K562 (cell line): ENCODE results near the gene SLC22A23. TPM values are rescaled to one million over a fixed set of nuclear protein-coding genes. Genes with fewer than 3 reads are reported as not detected.

Source experiments
- CBX2 ChIP-seq: fragments of 200-600 bp; sonication (generic); IDR thresholded peaks from one replicate; pipeline ENCODE4 v1.6.1; 2012; ENCODE audit warnings: mild to moderate bottlenecking, low read length, inconsistent platforms; ENCODE audit not compliant: insufficient read depth, poor library complexity, severe bottlenecking
- CTBP1 ChIP-seq: fragments of 450-650 bp; IDR thresholded peaks from 2 replicates; pipeline ENCODE4 v1.6.1; 2016; ENCODE audit warnings: borderline replicate concordance
- DPF2 ChIP-seq: fragments of 450-650 bp; IDR thresholded peaks from 2 replicates; pipeline ENCODE4 v1.6.1; 2016
- EP300 ChIP-seq: IDR thresholded peaks from 2 replicates; pipeline ENCODE4 v1.6.1; 2012; ENCODE audit warnings: low read length, improper control_type of control experiment
- GABPB1 ChIP-seq: sonication (generic); formaldehyde crosslinking; IDR thresholded peaks from 2 replicates; pipeline ENCODE4 v1.8.0; 2022; ENCODE audit warnings: mild to moderate bottlenecking, missing genetic modification reagents
- HDGF ChIP-seq: fragments of 450-650 bp; IDR thresholded peaks from 2 replicates; pipeline ENCODE4 v1.6.1; 2016
- KLF10 ChIP-seq: fragments of 250-450 bp; sonication (Bioruptor Pico); IDR thresholded peaks from 2 replicates; pipeline ENCODE4 v1.6.1; 2021; ENCODE audit warnings: matching md5 sums
- MTA3 ChIP-seq: fragments of 450-650 bp; formaldehyde crosslinking; IDR thresholded peaks from 2 replicates; pipeline ENCODE4 v1.6.1; 2017; ENCODE audit warnings: mild to moderate bottlenecking, borderline replicate concordance
- MYC ChIP-seq, 2 experiments: fragments of 250-450 bp in 1 of 2; sonication (Bioruptor Pico) in 1 of 2; IDR thresholded peaks; 2 replicates each; pipeline versions ENCODE4 v1.5.1 to v1.6.1; 2012 to 2021; ENCODE audit warnings: low read depth in 2 of 2, borderline replicate concordance in 1 of 2, improper control_type of control experiment in 1 of 2, low read length in 1 of 2, mild to moderate bottlenecking in 1 of 2, moderate library complexity in 1 of 2
- NBN ChIP-seq: fragments of 450-650 bp; IDR thresholded peaks from 2 replicates; pipeline ENCODE4 v1.6.1; 2016; ENCODE audit warnings: low read depth, mild to moderate bottlenecking
- NFATC3 ChIP-seq: fragments of 450-650 bp; IDR thresholded peaks from 2 replicates; pipeline ENCODE4 v1.6.1; 2017; ENCODE audit warnings: mild to moderate bottlenecking
- NR2C2 ChIP-seq, 2 experiments: fragments of 200-800 bp in 1 of 2; sonication (Bioruptor generic) in 1 of 2; sonication (generic) in 1 of 2; formaldehyde crosslinking in 1 of 2; IDR thresholded peaks; 2 replicates each; pipeline versions ENCODE4 v1.6.1 to v1.8.0; 2016 to 2022; ENCODE audit warnings: mild to moderate bottlenecking in 1 of 2, missing compliant biosample characterization in 1 of 2, missing genetic modification characterization in 1 of 2, missing genetic modification reagents in 1 of 2
- PHB ChIP-seq: fragments of 250-450 bp; sonication (Bioruptor Pico); IDR thresholded peaks from 2 replicates; pipeline ENCODE4 v1.5.0; 2021
- PHF8 ChIP-seq: fragments of 200-600 bp; sonication (generic); IDR thresholded peaks from 2 replicates; pipeline ENCODE4 v1.6.1; 2012; ENCODE audit warnings: mixed run types, mild to moderate bottlenecking, inconsistent platforms, low read length, moderate library complexity, borderline replicate concordance
- RB1 ChIP-seq: fragments of 450-650 bp; IDR thresholded peaks from 2 replicates; pipeline ENCODE4 v1.6.1; 2017; ENCODE audit warnings: low read depth, mild to moderate bottlenecking
- RFX1 ChIP-seq: fragments of 450-650 bp; IDR thresholded peaks from 2 replicates; pipeline ENCODE4 v1.6.1; 2016; ENCODE audit warnings: mild to moderate bottlenecking, moderate library complexity
- ZBTB2 ChIP-seq: fragments of 450-650 bp; IDR thresholded peaks from 2 replicates; pipeline ENCODE4 v1.6.1; 2016; ENCODE audit warnings: antibody characterized with exemption
- ZBTB8A ChIP-seq: fragments of 450-650 bp; IDR thresholded peaks from 2 replicates; pipeline ENCODE4 v1.6.1; 2018; ENCODE audit warnings: mild to moderate bottlenecking, moderate library complexity; ENCODE audit not compliant: partially characterized antibody
- ZNF121 ChIP-seq: sonication (generic); formaldehyde crosslinking; conservative IDR thresholded peaks from 2 replicates; pipeline ENCODE4 v1.8.0; 2022; ENCODE audit warnings: missing genetic modification reagents
- ZNF239 ChIP-seq: fragments of 250-450 bp; sonication (Bioruptor Pico); IDR thresholded peaks from 2 replicates; pipeline ENCODE4 v1.4.0; 2020; ENCODE audit warnings: mild to moderate bottlenecking
- ZNF695 ChIP-seq: fragments of 450-650 bp; formaldehyde crosslinking; IDR thresholded peaks from 2 replicates; pipeline ENCODE4 v1.4.0; 2020; ENCODE audit warnings: mild to moderate bottlenecking, moderate library complexity
- polyA plus RNA-seq, 8 experiments: library from polyadenylated mRNA; depleted of rRNA in 4 of 8; stranded (reverse) in 5 of 8; unstranded in 3 of 8; fragments of >200 nt; fragmentation: Nextera tagmentation in 2 of 8; fragmentation: Illumina TruSeq in 1 of 8; extraction: Ambion mirVana in 2 of 8; extraction: Trizol in 1 of 8; gene quantifications; 2 replicates each; pipeline versions ENCODE4 v1.2.1 to v1.2.3, GENCODE V29; 2011 to 2014; ENCODE audit warnings: inconsistent platforms in 1 of 8, missing spikeins in 1 of 8
- total RNA-seq, 7 experiments: library from RNA; depleted of rRNA in 6 of 7; stranded (reverse); fragments of >200 nt in 6 of 7; fragmentation: Illumina TruSeq in 2 of 7; extraction: Trizol in 2 of 7; gene quantifications; 2 replicates each; pipeline versions ENCODE4 v1.2.1 to v1.2.3, GENCODE V29; 2011 to 2021; ENCODE audit warnings: low replicate concordance in 1 of 7
- TF ChIP-seq, protein P1 (sequence below): sonication (generic); formaldehyde crosslinking; IDR thresholded peaks from 2 replicates; pipeline ENCODE4 v1.8.0; 2022; ENCODE audit warnings: mild to moderate bottlenecking, missing genetic modification reagents
- TF ChIP-seq, protein P2 (sequence below): fragments of 450-650 bp; IDR thresholded peaks from 2 replicates; pipeline ENCODE4 v1.6.1; 2016; ENCODE audit warnings: missing biosample characterization, missing genetic modification characterization

SLC22A23 gene
- total and polyA plus RNA-seq, 9 of the 15 experiments (the other 6 are each of a cell fraction or from before 2014, with no cell fraction given): 0.30 to 8.7 (median 2.5) TPM

- TF ChIP-seq, protein P1, sequence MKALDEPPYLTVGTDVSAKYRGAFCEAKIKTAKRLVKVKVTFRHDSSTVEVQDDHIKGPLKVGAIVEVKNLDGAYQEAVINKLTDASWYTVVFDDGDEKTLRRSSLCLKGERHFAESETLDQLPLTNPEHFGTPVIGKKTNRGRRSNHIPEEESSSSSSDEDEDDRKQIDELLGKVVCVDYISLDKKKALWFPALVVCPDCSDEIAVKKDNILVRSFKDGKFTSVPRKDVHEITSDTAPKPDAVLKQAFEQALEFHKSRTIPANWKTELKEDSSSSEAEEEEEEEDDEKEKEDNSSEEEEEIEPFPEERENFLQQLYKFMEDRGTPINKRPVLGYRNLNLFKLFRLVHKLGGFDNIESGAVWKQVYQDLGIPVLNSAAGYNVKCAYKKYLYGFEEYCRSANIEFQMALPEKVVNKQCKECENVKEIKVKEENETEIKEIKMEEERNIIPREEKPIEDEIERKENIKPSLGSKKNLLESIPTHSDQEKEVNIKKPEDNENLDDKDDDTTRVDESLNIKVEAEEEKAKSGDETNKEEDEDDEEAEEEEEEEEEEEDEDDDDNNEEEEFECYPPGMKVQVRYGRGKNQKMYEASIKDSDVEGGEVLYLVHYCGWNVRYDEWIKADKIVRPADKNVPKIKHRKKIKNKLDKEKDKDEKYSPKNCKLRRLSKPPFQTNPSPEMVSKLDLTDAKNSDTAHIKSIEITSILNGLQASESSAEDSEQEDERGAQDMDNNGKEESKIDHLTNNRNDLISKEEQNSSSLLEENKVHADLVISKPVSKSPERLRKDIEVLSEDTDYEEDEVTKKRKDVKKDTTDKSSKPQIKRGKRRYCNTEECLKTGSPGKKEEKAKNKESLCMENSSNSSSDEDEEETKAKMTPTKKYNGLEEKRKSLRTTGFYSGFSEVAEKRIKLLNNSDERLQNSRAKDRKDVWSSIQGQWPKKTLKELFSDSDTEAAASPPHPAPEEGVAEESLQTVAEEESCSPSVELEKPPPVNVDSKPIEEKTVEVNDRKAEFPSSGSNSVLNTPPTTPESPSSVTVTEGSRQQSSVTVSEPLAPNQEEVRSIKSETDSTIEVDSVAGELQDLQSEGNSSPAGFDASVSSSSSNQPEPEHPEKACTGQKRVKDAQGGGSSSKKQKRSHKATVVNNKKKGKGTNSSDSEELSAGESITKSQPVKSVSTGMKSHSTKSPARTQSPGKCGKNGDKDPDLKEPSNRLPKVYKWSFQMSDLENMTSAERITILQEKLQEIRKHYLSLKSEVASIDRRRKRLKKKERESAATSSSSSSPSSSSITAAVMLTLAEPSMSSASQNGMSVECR (CRISPR knock-in tag): 0 out of 2 replicates have a peak, but pooled peaks have one; percentile 12
- TF ChIP-seq ZNF239 (CRISPR knock-in tag): no peak
- TF ChIP-seq DPF2: no peak
- no peak for TF ChIP-seq CBX2
- TF ChIP-seq RFX1: no peak
- peak; percentile 16; the same call in 1 of the 2 replicates for TF ChIP-seq RB1
- peak; percentile 54; the same call in 1 of the 2 replicates for TF ChIP-seq NBN
- no peak; the same call in 1 of the 2 replicates for TF ChIP-seq PHF8
- no peak for TF ChIP-seq EP300
- TF ChIP-seq MYC (IDR thresholded peaks at IDR 0.05; ENCODE audit: low read depth, low read length): peak; percentile 33; the same call in 1 of the 2 replicates
- TF ChIP-seq MYC (CRISPR knock-in tag; IDR thresholded peaks at IDR 0.05; ENCODE audit: borderline replicate concordance, low read depth): no peak
- TF ChIP-seq ZBTB2: peak; percentile 71; the same call in 1 of the 2 replicates
- peak; percentile 39; the same call in 1 of the 2 replicates for TF ChIP-seq MTA3
- TF ChIP-seq ZBTB8A: no peak
- TF ChIP-seq CTBP1: no peak
- TF ChIP-seq, protein P2, sequence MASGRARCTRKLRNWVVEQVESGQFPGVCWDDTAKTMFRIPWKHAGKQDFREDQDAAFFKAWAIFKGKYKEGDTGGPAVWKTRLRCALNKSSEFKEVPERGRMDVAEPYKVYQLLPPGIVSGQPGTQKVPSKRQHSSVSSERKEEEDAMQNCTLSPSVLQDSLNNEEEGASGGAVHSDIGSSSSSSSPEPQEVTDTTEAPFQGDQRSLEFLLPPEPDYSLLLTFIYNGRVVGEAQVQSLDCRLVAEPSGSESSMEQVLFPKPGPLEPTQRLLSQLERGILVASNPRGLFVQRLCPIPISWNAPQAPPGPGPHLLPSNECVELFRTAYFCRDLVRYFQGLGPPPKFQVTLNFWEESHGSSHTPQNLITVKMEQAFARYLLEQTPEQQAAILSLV: no peak; the same call in 1 of the 2 replicates
- TF ChIP-seq KLF10 (CRISPR knock-in tag): no peak
- no peak for TF ChIP-seq NFATC3
- no peak for TF ChIP-seq ZNF121 (CRISPR knock-in tag)
- no peak for TF ChIP-seq ZNF695 (CRISPR knock-in tag)
- TF ChIP-seq HDGF: no peak
- no peak for TF ChIP-seq GABPB1 (CRISPR knock-in tag)
- TF ChIP-seq PHB (CRISPR knock-in tag): no peak
- no peak for TF ChIP-seq NR2C2 (CRISPR knock-in tag; IDR thresholded peaks at IDR 0.05)
- TF ChIP-seq NR2C2 (tag; IDR thresholded peaks at IDR 0.05): no peak
Observed at GRCh38 chr6:3228771-3229565, 227.9 kb downstream of the SLC22A23 start (continued).
